Measurements from ENCODE around the gene AVL9. TPM values are rescaled to one million over a fixed set of nuclear protein-coding genes. Genes with fewer than 3 reads are reported as not detected.

Gene AVL9
- total RNA-seq, 2 experiments from 2014 or later: 23.3 to 25.4 TPM

GRCh38 chr7:32579776-32580175 lies 84.5 kb downstream of the AVL9 start:
- H3K4me3 Mint-ChIP-seq: no peak overlapping the region
- H3K4me1 ChIP-seq (ENCODE audit: insufficient read depth, low read length): no peaks in the 10 kb centered on the region
- intact Hi-C loops (cut with DNase I, micrococcal nuclease): no loop called here
- CTCF ChIA-PET: no interaction called here
- H3K27me3 ChIP-seq (ENCODE audit: control insufficient read depth in 1 of 2, insufficient read depth in 2 of 2, low read length in 2 of 2): no peaks in the 10 kb centered on the region
- no peak for DNase-seq
- H3K9me3 ChIP-seq (ENCODE audit: control insufficient read depth in 1 of 2, insufficient read depth in 1 of 2, low read length in 2 of 2): no peaks in the 10 kb centered on the region
- H3K36me3 Mint-ChIP-seq (ENCODE audit: low read depth): peaks cover 89% of the 10 kb centered on the region
- H3K27ac Mint-ChIP-seq: no peak overlapping the region
- no peak overlapping the region for H3K27ac ChIP-seq (ENCODE audit: low read depth in 1 of 2, low read length in 2 of 2)
- no peaks in the 10 kb centered on the region for H3K27me3 Mint-ChIP-seq
- H3K36me3 ChIP-seq (ENCODE audit: insufficient read depth, low read length): peaks cover 81% of the 10 kb centered on the region
- H3K4me3 ChIP-seq (ENCODE audit: low read length): no peak overlapping the region
- TF ChIP-seq CTCF (IDR thresholded peaks at IDR 0.05): no peak
- no peaks in the 10 kb centered on the region for H3K9me3 Mint-ChIP-seq
- ATAC-seq (ENCODE audit: poor library complexity): no peak
- H3K4me1 Mint-ChIP-seq (ENCODE audit: low read depth): no peaks in the 10 kb centered on the region
- POLR2A ChIA-PET: interaction anchor here (0.6 to 1.9 kb wide), 2 partner anchors 9 to 84 kb away, joined by 3 to 7 read pairs; partner anchors contain the start of gene AVL9

GRCh38 chr7:32580646-32581045 lies 85.4 kb downstream of the AVL9 start:
- no peak for DNase-seq
- H3K36me3 Mint-ChIP-seq (ENCODE audit: low read depth): peaks cover 89% of the 10 kb centered on the region
- H3K4me1 Mint-ChIP-seq (ENCODE audit: low read depth): no peaks in the 10 kb centered on the region
- no peaks in the 10 kb centered on the region for H3K9me3 Mint-ChIP-seq
- no peak for TF ChIP-seq CTCF (IDR thresholded peaks at IDR 0.05)
- no peaks in the 10 kb centered on the region for H3K27me3 Mint-ChIP-seq
- H3K4me1 ChIP-seq (ENCODE audit: insufficient read depth, low read length): no peaks in the 10 kb centered on the region
- no peak overlapping the region for H3K4me3 Mint-ChIP-seq
- no peak overlapping the region for H3K4me3 ChIP-seq (ENCODE audit: low read length)
- H3K27ac ChIP-seq (ENCODE audit: low read depth in 1 of 2, low read length in 2 of 2): no peak overlapping the region
- peaks cover 85% of the 10 kb centered on the region for H3K36me3 ChIP-seq (ENCODE audit: insufficient read depth, low read length)
- intact Hi-C loops (cut with DNase I, micrococcal nuclease): no loop called here
- no peaks in the 10 kb centered on the region for H3K9me3 ChIP-seq (ENCODE audit: control insufficient read depth in 1 of 2, insufficient read depth in 1 of 2, low read length in 2 of 2)
- H3K27me3 ChIP-seq (ENCODE audit: control insufficient read depth in 1 of 2, insufficient read depth in 2 of 2, low read length in 2 of 2): no peaks in the 10 kb centered on the region
- POLR2A ChIA-PET: interaction anchor here (1.9 kb wide), 1 partner anchor 85 kb away, joined by 7 read pairs; the partner anchor contains the start of gene AVL9
- no peak for ATAC-seq (ENCODE audit: poor library complexity)
- H3K27ac Mint-ChIP-seq: no peak overlapping the region
- CTCF ChIA-PET: no interaction called here

- ChIA-PET POLR2A (no interaction called here), CTCF (no interaction called here)
- H3K9me3 Mint-ChIP-seq: no peaks in the 10 kb centered on the region
- no peak overlapping the region for H3K27ac Mint-ChIP-seq
- no peak for ATAC-seq (ENCODE audit: poor library complexity)
- no peaks in the 10 kb centered on the region for H3K4me1 Mint-ChIP-seq (ENCODE audit: low read depth)
- no peak for DNase-seq
- H3K36me3 ChIP-seq (ENCODE audit: insufficient read depth, low read length): peaks cover 78% of the 10 kb centered on the region
- no peaks in the 10 kb centered on the region for H3K27me3 ChIP-seq (ENCODE audit: control insufficient read depth in 1 of 2, insufficient read depth in 2 of 2, low read length in 2 of 2)
- H3K27me3 Mint-ChIP-seq: no peaks in the 10 kb centered on the region
- H3K4me3 ChIP-seq (ENCODE audit: low read length): no peak overlapping the region
- H3K27ac ChIP-seq (ENCODE audit: low read depth in 1 of 2, low read length in 2 of 2): no peak overlapping the region
- H3K9me3 ChIP-seq (ENCODE audit: control insufficient read depth in 1 of 2, insufficient read depth in 1 of 2, low read length in 2 of 2): no peaks in the 10 kb centered on the region
- peaks cover 86% of the 10 kb centered on the region for H3K36me3 Mint-ChIP-seq (ENCODE audit: low read depth)
- no peaks in the 10 kb centered on the region for H3K4me1 ChIP-seq (ENCODE audit: insufficient read depth, low read length)
- H3K4me3 Mint-ChIP-seq: no peak overlapping the region
- no peak for TF ChIP-seq CTCF (IDR thresholded peaks at IDR 0.05)
- intact Hi-C loops (cut with DNase I, micrococcal nuclease): no loop called here
Observed at GRCh38 chr7:32582036-32582435, 86.7 kb downstream of the AVL9 start.

Data from CD4-positive, alpha-beta T cell (primary cell).